ENCODE measurements around the gene DESI2.
"Not testable (repeated sequence)": the region's sequence is repeated elsewhere in the genome, so short reads cannot be mapped to it uniquely, and the experiment has no call there.

GRCh38 chr1:244666672-244667418 is 13.9 kb downstream of the DESI2 start:
- not testable (repeated sequence) for TF ChIP-seq CTCF (conservative IDR thresholded peaks at IDR 0.05); ZFX (IDR thresholded peaks at IDR 0.05)
